Measurements from ENCODE around the gene EFCAB11.

EFCAB11 gene

DNA sequence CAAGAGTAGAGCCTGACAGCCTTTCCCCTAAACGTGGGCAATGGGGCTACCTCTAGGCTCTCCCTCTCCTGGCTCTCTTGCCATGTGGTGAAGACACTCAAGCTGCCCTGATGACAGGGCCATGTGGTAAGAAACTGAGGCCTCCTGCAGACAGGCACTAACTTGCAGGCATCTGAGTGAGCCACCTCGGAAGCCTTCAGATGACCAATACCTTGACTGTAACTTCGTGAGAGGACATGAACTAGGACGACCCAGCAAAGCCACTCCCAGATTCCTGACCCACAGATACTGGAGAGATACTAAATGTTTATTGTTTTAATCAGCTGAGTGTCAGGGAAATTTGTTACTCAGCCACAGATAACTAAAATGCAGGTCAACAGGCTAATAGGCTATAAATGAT lies 96.4 kb downstream of the EFCAB11 start:
- DNase-seq: no peak

- no peak for DNase-seq
Observed at GRCh38 chr14:89856871-89857345, 97.6 kb downstream of the EFCAB11 start.

- DNase-seq: no peak
Observed at GRCh38 chr14:89855961-89856656, 98.4 kb downstream of the EFCAB11 start.

DNA sequence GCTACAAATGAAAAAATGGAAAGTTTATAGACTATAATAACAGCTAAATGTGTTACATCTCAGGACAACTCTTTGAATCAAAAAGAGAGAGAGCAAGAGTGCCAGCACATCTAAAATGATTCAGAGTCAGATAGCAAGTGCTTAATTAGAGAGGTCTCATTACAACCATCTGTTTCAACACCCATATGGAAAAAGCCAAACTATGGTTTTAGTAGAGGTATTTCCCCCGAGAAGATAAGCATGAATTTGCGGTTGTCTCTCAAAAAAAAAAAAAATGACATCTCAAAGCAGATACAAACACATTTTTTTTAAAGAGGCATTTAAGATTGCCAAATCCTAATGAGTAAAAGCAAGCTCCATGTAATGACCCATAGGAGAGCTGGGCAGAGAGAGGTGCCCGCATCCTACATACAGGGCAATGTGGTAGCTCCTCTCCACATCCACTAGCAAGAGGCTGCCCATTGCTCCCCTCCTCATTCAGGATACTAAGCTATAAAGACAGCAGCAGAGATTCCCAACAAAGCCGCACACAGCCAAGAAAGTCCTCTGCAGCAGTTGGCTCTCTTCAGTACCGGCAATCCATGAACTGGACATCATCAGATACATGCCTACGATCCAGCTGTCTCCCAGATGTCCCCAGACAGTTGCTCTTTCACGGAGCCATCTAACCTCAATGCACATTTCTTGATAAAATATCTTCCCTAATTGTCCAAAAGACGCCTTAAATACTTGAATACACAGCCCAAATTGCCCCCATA lies 100.4 kb downstream of the EFCAB11 start:
- DNase-seq: no peak

DNA sequence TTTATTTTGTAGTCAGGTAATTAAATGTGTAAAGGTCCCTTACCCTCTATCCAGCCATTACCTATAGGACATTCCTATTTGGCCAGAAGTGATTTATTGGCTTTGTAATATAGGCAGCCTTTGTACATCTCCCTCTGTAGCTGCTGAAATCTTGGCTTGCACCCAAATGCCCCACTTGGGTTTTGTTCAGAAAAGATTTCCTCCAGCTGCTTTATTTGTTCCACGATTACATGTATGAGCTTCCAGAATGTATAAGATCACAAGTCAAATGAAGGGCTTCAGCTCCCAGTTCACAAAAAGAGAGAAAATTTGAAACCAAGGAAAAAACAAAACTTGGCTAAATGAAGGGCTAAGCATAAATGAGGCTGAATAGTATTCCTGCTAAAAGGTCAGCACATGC lies 103.4 kb downstream of the EFCAB11 start:
- no peak for DNase-seq

- DNase-seq: no peak
Observed at GRCh38 chr14:89849931-89850330, 104.6 kb downstream of the EFCAB11 start.

- no peak for DNase-seq
Observed at GRCh38 chr14:89848165-89848564, 106.4 kb downstream of the EFCAB11 start.

GRCh38 chr14:89845346-89845745 lies 109.2 kb downstream of the EFCAB11 start:
- no peak for DNase-seq

- no peak for DNase-seq
Observed at GRCh38 chr14:89844508-89844907, 110.0 kb downstream of the EFCAB11 start.

DNA sequence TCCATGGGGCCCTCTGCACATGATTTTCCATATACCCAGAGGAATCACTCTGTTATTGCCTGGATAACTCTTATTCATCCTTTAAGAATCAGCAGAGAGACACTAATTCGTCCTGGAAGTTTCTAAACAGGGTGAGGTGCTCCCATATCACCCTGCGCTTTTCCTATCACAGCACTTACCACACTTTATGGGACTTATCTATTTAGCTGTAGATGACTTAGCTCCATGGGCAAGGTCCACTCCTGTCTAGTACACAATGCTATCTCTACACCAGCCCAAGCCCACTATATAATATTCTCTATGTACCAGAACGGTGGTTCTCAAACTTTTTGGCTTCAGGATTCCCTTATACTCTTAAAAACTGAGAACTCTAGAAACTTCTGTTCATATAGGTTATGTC lies 111.7 kb downstream of the EFCAB11 start:
- no peak for DNase-seq

- no peak for DNase-seq
Observed at GRCh38 chr14:89841851-89842250, 112.7 kb downstream of the EFCAB11 start.

- DNase-seq: no peak
Observed at GRCh38 chr14:89836830-89837469, 117.6 kb downstream of the EFCAB11 start.

DNA sequence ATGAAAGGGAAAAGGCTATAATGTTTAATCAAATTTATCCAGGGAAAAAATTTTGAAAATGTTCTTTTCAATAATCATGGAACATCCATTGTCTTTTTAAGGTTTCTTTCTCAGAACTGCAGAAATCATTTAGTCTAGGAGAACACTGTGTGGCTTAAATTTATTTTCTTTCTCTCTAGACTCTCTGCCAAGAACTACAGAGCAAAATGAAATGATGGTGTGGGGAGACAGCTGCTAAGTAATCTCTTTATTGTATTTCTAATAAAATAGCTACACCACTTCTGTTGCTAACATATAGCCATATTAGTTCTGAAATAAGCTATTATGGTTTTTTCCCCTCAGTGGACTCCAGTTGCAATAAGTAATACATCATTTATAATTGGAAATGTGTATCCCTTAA lies 120.9 kb downstream of the EFCAB11 start:
- DNase-seq: no peak

DNA sequence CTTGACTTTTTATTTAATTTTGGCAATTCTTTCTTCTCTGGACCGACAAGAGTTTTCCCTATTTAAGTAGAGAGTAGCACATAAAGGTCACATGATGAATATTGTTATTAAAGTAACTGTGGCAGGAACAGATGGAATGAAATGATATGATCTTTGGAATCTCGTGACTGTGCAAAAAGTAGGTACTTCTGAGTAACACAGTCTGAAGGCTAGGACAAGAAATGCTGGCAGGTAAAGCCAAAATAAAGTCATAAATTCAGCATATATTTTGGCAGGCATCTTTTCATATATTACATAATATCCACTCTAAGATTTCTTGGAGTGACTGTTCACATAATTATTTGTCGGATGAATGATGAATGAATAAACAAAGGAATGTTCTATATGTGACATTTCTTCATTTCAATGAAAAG lies 121.4 kb downstream of the EFCAB11 start:
- DNase-seq: no peak

DNA sequence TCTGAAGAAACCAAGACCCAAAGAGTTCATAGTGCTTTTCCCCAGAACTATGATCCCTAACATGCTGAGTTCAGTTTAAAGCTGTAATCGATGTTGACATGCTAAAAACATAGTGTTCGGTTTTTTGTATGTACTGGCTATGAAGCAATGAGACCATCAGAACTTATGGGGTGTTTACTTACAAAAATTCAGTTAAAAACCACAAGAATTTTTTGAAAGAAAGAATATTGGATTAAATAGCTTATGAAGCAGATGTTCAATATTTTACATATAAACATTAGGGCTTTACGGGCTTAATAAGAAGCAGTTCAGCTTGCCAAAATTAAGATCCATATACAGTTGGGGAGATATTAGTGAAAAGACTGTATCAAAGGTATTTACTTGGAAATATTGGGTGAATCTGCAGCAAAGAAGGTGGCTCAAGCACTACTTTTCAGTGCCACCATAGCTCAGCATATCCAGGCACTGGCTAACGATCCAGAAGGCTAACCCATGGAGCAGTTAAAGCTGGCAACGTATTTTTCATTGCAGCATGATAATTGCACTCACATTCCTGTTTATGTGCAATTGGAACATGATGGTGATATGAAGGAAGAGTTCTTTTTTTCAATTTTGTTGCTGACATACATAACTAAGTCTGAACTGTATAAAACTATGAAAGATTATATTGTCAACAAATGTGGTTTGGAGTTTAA lies 125.9 kb downstream of the EFCAB11 start:
- no peak for DNase-seq

DNA sequence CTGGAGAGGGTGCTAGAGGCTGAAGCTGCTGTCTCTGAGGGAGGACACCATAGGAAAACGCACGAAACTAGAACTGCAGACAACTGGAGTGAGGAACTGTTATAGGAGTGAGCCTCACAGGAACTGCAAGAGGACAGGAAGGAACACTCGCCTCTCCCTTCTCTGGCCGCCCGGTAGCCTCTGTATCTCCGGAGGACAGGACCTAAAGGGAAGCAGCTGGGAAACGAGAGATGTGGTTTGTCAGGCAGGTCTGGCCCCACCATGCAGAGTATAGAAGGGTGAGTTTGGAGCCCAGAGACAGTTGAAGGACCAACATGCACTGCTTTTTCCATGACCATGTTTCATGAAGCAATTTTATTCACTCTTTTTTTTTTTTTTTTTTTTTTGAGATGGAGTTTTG lies 127.3 kb downstream of the EFCAB11 start:
- no peak for DNase-seq

DNA sequence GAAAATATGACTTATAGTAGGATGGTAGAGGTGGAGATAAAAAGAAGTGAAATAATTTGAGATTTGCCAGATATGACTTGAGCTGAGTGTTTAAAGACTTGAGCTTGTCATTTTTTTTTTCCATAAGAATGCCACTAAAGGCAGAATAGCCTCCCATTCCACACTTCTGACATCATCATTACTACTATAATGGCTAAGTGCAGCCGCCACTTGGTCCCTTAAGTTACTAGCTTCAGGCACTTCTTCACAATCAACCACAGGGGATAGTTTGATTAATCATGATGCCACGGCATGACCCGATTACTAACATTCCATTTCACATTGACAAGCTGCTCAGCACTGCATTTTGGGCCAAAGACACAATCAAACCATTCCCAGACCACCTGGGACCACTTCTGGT lies 127.9 kb downstream of the EFCAB11 start:
- DNase-seq: no peak

GRCh38 chr14:89823743-89824142 lies 130.8 kb downstream of the EFCAB11 start:
- no peak for DNase-seq

DNA sequence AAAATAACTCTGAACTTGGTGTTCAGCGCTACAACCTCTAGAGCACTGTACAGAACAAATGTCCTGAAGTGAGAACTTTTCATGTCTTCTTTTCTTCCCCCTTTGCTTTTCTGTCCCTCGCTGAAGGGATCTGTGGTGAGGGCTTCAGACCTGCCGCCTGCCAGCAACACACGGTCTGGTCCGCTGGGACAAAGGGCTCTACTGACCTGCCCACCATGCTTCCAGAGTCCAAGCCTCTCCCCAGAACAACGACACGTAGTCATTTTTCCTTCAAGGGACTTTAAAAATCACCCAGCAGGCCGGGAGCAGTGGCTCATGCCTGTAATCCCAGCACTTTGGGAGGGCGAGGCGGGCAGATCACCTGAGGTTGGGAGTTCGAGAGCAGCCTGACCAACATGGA lies 140.4 kb downstream of the EFCAB11 start:
- DNase-seq: no peak

- no peak for DNase-seq
Observed at GRCh38 chr14:89813617-89814031, 140.9 kb downstream of the EFCAB11 start.

- DNase-seq: no peak
Observed at GRCh38 chr14:89811954-89812575, 142.5 kb downstream of the EFCAB11 start.

DNA sequence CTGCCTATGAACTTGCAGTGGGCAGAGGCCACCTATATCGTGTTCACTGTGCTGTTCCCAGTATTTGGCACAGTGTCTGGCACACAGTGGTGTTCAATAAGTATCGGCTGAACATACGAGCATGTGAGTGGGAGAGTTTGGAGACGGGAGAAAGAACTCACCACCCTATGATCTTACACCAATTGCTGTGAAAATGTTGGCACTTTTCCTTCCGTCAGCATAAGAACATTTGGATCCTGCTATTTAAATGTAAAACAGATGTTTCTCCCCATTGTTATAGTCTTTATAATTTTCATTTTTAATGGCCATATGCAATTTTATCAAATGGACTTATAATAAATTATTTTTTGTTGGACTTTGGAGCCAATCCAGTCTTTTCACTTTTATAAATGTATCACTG lies 144.4 kb downstream of the EFCAB11 start:
- no peak for DNase-seq

DNA sequence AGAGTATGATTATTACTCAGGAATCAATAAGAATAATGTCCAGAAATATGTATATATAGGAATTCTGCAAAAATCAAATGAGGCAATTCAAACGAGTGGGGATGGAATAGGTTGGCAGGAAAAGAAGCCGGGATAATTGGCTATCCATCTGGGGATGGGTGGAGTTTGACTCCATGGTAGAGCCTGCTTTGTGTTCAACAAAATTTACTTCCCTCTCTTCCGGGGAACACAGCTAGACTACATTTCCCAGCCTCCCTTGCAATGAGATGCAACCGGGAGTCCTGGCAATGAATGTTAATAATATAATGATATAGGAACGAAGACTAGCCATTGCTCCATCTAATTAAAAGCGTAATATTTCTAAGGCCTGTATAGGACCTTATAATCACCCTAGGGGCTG lies 146.6 kb downstream of the EFCAB11 start:
- no peak for DNase-seq

Data from SIG-M5 (cell line).